ENCODE measurements around the gene AEBP2. TPM values are rescaled to one million over a fixed set of nuclear protein-coding genes. Genes with fewer than 3 reads are reported as not detected.
"Not testable (repeated sequence)": the region's sequence is repeated elsewhere in the genome, so short reads cannot be mapped to it uniquely, and the experiment has no call there.

AEBP2 gene
- total and polyA plus RNA-seq, 7 donors = 5.3 to 24.6 (median 21.6) TPM

DNA sequence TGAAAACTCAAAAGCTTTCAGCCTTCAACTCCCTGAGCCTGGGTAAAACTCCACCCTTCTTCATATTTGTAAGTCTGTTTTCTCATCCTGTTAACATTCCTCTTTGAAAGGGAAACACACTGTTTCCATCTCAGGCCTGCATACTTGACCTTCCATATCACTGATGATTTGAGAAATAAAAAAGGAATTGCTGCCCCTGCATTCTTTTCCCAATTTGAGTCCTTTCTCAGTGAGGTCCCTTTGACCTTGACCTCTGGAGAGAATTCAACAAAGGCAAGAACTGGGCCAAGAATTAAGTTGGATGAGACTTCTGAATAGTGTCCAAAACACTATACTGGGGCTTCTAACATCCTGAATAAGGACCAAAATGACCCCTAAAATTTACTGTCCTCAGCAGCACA is 108.0 kb downstream of the AEBP2 start:
- Histone ChIP-seq H3K27me3 (ENCODE audit: insufficient read depth in 3 of 3, low read length in 2 of 3) (no peaks in the 10 kb centered on the region), H3K27ac (no peak overlapping the region), H3K4me1 (peaks cover 14% of the 10 kb centered on the region), H3K4me3 (no peak overlapping the region), H3K36me3 (ENCODE audit: insufficient read depth in 1 of 2, low read depth in 1 of 2) (no peaks in the 10 kb centered on the region), H3K9me3 (no peaks in the 10 kb centered on the region)
- intact Hi-C loops (cut with DNase I) = no loop called here
- TF ChIP-seq, protein P1, sequence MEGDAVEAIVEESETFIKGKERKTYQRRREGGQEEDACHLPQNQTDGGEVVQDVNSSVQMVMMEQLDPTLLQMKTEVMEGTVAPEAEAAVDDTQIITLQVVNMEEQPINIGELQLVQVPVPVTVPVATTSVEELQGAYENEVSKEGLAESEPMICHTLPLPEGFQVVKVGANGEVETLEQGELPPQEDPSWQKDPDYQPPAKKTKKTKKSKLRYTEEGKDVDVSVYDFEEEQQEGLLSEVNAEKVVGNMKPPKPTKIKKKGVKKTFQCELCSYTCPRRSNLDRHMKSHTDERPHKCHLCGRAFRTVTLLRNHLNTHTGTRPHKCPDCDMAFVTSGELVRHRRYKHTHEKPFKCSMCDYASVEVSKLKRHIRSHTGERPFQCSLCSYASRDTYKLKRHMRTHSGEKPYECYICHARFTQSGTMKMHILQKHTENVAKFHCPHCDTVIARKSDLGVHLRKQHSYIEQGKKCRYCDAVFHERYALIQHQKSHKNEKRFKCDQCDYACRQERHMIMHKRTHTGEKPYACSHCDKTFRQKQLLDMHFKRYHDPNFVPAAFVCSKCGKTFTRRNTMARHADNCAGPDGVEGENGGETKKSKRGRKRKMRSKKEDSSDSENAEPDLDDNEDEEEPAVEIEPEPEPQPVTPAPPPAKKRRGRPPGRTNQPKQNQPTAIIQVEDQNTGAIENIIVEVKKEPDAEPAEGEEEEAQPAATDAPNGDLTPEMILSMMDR (IDR thresholded peaks at IDR 0.05) = no peak
- ATAC-seq (no peak), DNase-seq (no peak)

DNA sequence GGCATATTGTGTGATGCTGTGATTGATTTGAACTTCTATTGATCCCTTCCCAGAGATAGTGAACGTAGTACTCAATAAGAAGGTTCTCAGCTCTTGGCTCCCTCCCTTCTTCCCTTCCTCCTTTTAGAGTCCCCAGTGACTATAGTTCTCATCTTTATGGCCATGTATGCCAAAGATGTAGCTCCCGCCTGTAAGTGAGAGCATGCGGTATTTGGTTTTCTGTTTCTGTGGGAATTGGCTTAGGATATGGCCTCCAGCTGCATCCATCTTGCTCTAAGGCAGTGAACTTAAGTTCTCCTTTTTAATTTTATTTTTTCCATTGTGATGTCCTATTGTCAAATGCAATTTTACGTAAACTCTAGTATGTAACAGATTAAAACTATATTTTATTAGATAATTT is 109.5 kb downstream of the AEBP2 start:
- intact Hi-C loops (cut with DNase I) = no loop called here
- DNase-seq (no peak), ATAC-seq (no peak)
- Histone ChIP-seq H3K9me3 (no peaks in the 10 kb centered on the region), H3K4me3 (no peak overlapping the region), H3K27ac (no peak overlapping the region), H3K4me1 (peaks cover 22% of the 10 kb centered on the region), H3K27me3 (ENCODE audit: insufficient read depth in 3 of 3, low read length in 2 of 3) (no peaks in the 10 kb centered on the region), H3K36me3 (ENCODE audit: insufficient read depth in 1 of 2, low read depth in 1 of 2) (peaks cover 0 to 5% of the 10 kb centered on the region in 2 donors)
- 87 to 93% (median 89%) methylated on average over 4 of the region's 4 CpGs for WGBS, 3 donors
- TF ChIP-seq, protein P1 (IDR thresholded peaks at IDR 0.05) = no peak

DNA sequence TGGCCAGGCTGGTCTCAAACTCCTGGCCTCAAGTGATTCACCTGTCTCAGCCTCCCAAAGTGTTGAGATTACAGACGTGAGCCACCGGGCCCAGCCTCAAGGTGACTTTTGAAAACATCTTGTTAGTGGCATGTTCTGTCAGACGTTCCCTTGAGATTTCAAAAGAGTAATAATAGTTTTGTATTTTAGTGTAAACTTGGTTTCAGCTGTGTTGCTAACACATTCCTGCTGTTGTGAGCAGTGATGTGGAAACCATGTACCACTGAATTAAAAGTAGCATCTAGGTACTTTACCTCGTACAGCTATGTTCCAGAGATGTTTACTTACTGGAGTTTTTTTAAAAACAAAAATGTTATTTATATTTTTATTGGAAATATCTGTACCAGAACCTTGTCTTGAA is 111.3 kb downstream of the AEBP2 start:
- H3K4me3 ChIP-seq = no peak overlapping the region
- no peaks in the 10 kb centered on the region for H3K27me3 ChIP-seq (ENCODE audit: insufficient read depth in 3 of 3, low read length in 2 of 3)
- peaks cover 21% of the 10 kb centered on the region for H3K4me1 ChIP-seq
- H3K9me3 ChIP-seq = no peaks in the 10 kb centered on the region
- H3K36me3 ChIP-seq (ENCODE audit: insufficient read depth in 1 of 2, low read depth in 1 of 2) = peaks cover 0 to 5% of the 10 kb centered on the region in 2 donors
- TF ChIP-seq, protein P1 (IDR thresholded peaks at IDR 0.05) = no peak
- H3K27ac ChIP-seq = no peak overlapping the region
- WGBS, 3 donors = 69 to 90% (median 80%) methylated on average over 4 of the region's 4 CpGs
- ATAC-seq = no peak
- DNase-seq = no peak
- intact Hi-C loops (cut with DNase I) = no loop called here

DNA sequence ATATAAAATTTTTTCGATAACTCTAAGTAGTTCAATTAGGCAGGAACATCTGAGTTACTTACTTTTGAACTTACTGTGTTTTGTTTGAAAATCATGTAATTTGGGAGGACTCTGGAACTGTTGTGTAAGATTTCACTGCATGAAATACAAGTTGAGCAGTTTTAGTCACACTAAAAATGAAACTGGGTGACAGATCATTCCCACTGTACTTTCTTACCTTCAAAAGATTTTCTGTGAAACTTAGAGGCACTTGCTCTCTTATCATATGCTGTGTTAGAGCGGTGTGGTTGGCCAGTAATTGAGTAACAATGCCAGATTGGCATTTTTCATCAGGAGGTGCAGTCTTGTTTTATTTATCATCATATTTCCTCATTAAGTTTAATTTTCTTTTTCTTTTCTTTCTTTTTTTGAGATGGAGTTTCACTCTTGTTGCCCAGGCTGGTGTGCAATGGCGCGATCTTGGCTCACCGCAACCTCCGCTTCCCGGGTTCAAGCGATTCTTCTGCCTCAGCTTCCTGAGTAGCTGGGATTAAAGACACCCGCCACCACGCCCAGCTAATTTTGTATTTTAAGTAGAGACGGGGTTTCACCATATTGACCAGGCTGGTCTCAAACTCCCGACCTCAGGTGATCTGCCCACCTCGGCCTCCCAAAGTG is 113.3 kb downstream of the AEBP2 start:
- DNase-seq; H3K27me3 ChIP-seq (ENCODE audit: insufficient read depth in 3 of 3, low read length in 2 of 3); ATAC-seq; intact Hi-C loops (cut with DNase I); H3K9me3 ChIP-seq; H3K4me3 ChIP-seq; H3K27ac ChIP-seq; H3K4me1 ChIP-seq; H3K36me3 ChIP-seq (ENCODE audit: insufficient read depth in 1 of 2, low read depth in 1 of 2): not testable (repeated sequence)
- WGBS, 3 donors = 82 to 91% (median 86%) methylated on average over 13 of the region's 13 CpGs

DNA sequence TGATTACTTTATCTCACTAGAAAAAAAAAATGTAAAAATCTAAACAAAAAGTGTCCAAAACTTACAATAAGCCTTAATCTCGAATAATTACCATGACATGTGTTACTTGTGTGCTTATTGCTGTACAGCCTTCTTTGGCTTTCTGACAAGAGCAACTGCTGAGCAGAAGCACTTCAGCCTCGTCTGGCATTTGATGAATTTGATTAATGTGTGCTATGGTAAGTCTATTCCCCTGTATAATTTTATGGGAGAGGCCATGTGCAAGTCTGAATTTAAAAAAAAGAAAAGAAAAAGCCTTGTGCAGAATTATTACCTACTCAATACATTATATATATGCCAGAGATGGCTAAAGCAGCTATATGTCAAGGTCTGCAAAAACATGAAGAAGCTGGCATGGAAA is 113.9 kb downstream of the AEBP2 start:
- peaks cover 0 to 5% of the 10 kb centered on the region in 2 donors for H3K36me3 ChIP-seq (ENCODE audit: insufficient read depth in 1 of 2, low read depth in 1 of 2)
- TF ChIP-seq, protein P1 (IDR thresholded peaks at IDR 0.05) = no peak
- no peaks in the 10 kb centered on the region for H3K9me3 ChIP-seq
- no peak for DNase-seq
- no peak overlapping the region for H3K4me3 ChIP-seq
- no peak overlapping the region for H3K27ac ChIP-seq
- H3K4me1 ChIP-seq = peaks cover 8% of the 10 kb centered on the region
- no peaks in the 10 kb centered on the region for H3K27me3 ChIP-seq (ENCODE audit: insufficient read depth in 3 of 3, low read length in 2 of 3)
- intact Hi-C loops (cut with DNase I) = no loop called here
- 26 to 31% (median 26%) methylated on average over 2 of the region's 2 CpGs for WGBS, 3 donors
- ATAC-seq = no peak

All from psoas muscle (tissue), 8 donors.